Parathyroid adenoma (tissue), 2 donors: ENCODE measurements around the gene TTLL4.

Experiments
- H2AFZ ChIP-seq: fragments of 300-600 bp; sonication (generic); one replicate; pipeline ENCODE4 v1.7.0; 2017; ENCODE audit warnings: antibody characterized with exemption, mild to moderate bottlenecking
- H3K27ac ChIP-seq: fragments of 300-600 bp; sonication (generic); one replicate; pipeline ENCODE4 v1.7.0; 2017
- H3K27me3 ChIP-seq: fragments of 300-600 bp; sonication (generic); one replicate; pipeline ENCODE4 v1.7.0; 2017; ENCODE audit warnings: low read length; ENCODE audit not compliant: control insufficient read depth, insufficient read depth
- H3K36me3 ChIP-seq: fragments of 300-600 bp; sonication (generic); one replicate; pipeline ENCODE4 v1.7.0; 2017; ENCODE audit warnings: low read length; ENCODE audit not compliant: control insufficient read depth, insufficient read depth
- H3K4me1 ChIP-seq: fragments of 300-600 bp; sonication (generic); one replicate; pipeline ENCODE4 v1.7.0; 2017; ENCODE audit warnings: control low read depth
- H3K4me2 ChIP-seq: fragments of 300-600 bp; sonication (generic); one replicate; pipeline ENCODE4 v1.7.0; 2017; ENCODE audit warnings: low read length
- H3K4me3 ChIP-seq: fragments of 300-600 bp; sonication (generic); one replicate; pipeline ENCODE4 v1.7.0; 2017; ENCODE audit warnings: low read depth, low read length
- H3K79me2 ChIP-seq: fragments of 300-600 bp; sonication (generic); one replicate; pipeline ENCODE4 v1.7.0; 2017; ENCODE audit warnings: control low read depth
- H3K9ac ChIP-seq: fragments of 300-600 bp; sonication (generic); one replicate; pipeline ENCODE4 v1.7.0; 2017; ENCODE audit warnings: mild to moderate bottlenecking
- H3K9me3 ChIP-seq: fragments of 300-600 bp; sonication (generic); one replicate; pipeline ENCODE4 v1.7.0; 2017; ENCODE audit warnings: low read length; ENCODE audit not compliant: control insufficient read depth
- TF ChIP-seq, protein P1 (sequence below): fragments of 300-600 bp; sonication (generic); IDR thresholded peaks from one replicate; pipeline ENCODE4 v1.7.0; 2017; ENCODE audit warnings: antibody characterized with exemption, mild to moderate bottlenecking
- donor health status: primary hyperparathyroidism.

The TTLL4 gene

DNA sequence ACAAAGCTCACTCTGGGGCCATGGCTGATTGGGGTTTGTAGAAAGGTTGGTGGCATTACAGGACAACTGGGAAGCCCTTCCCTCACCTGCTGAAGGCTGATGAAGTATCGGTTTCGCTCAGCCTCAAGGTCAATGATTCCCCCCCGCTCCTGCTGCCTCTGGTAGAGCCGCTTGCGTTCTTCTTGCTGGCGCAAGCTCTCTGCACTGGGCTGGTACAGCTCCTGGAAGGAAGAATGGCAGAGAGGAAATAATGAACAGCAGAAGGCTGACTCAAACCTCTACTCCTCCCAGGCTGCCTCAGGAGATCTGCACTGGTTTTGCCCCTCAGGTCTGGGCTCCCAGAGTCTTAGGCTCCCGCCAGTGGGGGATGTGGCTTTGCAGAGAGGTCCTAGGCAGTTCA, 46.0 kb upstream of the TTLL4 start:
- H3K27ac ChIP-seq, result no peak overlapping the region
- no peak overlapping the region for H3K4me2 ChIP-seq
- H3K9ac ChIP-seq, result no peak overlapping the region
- no peak overlapping the region for H3K4me3 ChIP-seq
- no peaks in the 10 kb centered on the region for H3K9me3 ChIP-seq
- TF ChIP-seq, protein P1, sequence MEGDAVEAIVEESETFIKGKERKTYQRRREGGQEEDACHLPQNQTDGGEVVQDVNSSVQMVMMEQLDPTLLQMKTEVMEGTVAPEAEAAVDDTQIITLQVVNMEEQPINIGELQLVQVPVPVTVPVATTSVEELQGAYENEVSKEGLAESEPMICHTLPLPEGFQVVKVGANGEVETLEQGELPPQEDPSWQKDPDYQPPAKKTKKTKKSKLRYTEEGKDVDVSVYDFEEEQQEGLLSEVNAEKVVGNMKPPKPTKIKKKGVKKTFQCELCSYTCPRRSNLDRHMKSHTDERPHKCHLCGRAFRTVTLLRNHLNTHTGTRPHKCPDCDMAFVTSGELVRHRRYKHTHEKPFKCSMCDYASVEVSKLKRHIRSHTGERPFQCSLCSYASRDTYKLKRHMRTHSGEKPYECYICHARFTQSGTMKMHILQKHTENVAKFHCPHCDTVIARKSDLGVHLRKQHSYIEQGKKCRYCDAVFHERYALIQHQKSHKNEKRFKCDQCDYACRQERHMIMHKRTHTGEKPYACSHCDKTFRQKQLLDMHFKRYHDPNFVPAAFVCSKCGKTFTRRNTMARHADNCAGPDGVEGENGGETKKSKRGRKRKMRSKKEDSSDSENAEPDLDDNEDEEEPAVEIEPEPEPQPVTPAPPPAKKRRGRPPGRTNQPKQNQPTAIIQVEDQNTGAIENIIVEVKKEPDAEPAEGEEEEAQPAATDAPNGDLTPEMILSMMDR, result no peak
- H3K36me3 ChIP-seq, result no peaks in the 10 kb centered on the region
- H3K4me1 ChIP-seq, result no peaks in the 10 kb centered on the region
- H3K79me2 ChIP-seq, result no peaks in the 10 kb centered on the region
- H2AFZ ChIP-seq, result no peak overlapping the region
- no peaks in the 10 kb centered on the region for H3K27me3 ChIP-seq

DNA sequence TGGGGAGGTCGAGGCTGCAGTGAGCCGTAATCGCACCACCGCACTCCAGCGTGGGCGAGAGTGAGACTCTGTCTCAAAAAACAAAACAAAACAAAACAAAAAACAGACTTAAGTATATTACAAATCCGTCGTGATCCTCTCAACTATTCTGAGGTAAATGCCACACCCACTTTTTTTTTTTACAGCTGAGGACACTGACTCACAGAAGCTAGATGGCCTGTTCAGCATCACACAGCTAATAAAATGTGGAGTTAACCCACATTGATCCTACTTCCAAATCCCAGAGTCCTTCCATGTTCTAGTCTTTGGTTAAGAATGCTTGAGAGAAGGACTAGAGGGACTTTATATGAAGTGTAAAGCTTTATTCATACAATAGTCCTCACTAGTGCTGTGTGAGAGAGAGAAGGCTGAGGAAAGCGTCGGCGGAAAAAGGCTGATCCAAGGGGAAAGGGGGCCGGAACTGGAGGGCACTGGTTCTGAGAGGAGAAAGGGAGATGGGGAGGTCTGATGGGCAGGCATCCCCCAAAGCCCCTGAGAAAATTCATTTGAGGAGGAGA, 39.5 kb upstream of the TTLL4 start:
- no peaks in the 10 kb centered on the region for H3K36me3 ChIP-seq
- peaks cover 7% of the 10 kb centered on the region for H3K79me2 ChIP-seq
- H3K4me3 ChIP-seq, result peak overlapping the region; percentile 86
- H3K9ac ChIP-seq, result peak overlapping the region; percentile 13
- no peaks in the 10 kb centered on the region for H3K27me3 ChIP-seq
- H3K9me3 ChIP-seq, result no peaks in the 10 kb centered on the region
- H3K4me1 ChIP-seq, result peaks cover 2% of the 10 kb centered on the region
- peak overlapping the region; percentile 93 for H3K4me2 ChIP-seq
- peak overlapping the region; percentile 86 for H3K27ac ChIP-seq
- TF ChIP-seq, protein P1, result no peak
- peak overlapping the region; percentile 95 for H2AFZ ChIP-seq

DNA sequence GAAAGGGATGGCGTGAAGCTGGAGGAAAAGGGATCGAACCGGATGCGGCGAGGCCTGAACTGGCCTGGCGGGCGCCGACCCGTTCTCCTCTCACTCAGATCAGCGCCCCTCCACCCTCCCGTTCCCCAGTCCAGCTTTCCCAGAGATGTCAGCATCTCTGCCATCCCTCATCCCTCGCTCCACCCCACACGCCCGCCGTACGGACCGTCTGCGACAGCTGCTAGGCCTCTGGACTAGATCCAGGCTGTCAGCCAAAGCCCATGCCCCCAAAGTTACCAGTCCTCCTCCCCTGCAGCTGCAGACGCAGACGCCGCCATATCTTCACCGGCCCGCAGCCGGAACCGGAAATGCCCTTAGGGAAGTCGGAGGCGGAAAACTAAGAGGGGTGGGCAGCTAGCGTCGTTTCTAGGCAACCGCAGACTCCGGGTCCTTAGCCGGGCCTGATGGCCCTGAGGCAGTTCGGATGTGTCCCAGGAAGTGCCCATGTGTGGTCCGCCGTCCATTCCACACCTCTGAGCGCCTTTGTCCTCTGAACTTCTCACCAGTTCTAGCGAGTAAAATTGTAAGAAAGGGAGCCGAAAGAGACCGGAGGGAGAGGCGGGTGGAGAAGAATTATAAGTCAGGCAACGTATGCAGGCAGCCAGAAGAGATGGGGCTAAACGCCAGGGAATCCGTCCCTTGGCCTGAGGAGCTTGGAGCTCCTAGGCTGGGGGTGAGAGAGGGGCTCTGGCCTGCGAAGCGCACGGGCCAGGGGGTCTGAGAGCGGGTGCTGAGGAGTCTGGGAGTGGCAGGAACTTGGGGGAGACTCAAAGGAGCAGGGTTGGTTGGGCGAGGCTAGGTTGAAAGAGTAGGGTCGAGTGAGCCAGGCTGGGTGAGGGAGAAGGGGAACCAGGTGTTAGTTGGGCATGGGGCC, 38.7 kb upstream of the TTLL4 start, which contains the start of the genes RNF25 and STK36:
Gene RNF25 (minus strand): TSS at position 349 of the 913 bp plus-strand sequence. CDS start 32 bp downstream, at position 317.
Gene STK36 (plus strand): TSS at position 433 of the 913 bp plus-strand sequence. CDS start 744 bp downstream, outside the sequence.
- Histone ChIP-seq H3K4me3 (peak within 1 kb of the TSS; percentile 86), H3K36me3 (no peaks in the 10 kb centered on the region), H3K27ac (peak within 1 kb of the TSS; percentile 86), H2AFZ (peak within 1 kb of the TSS; percentile 95), H3K27me3 (no peaks in the 10 kb centered on the region), H3K9ac (peak within 1 kb of the TSS; percentile 13), H3K9me3 (no peaks in the 10 kb centered on the region), H3K4me2 (peak within 1 kb of the TSS; percentile 93), H3K79me2 (peaks cover 7% of the 10 kb centered on the region), H3K4me1 (peaks cover 2% of the 10 kb centered on the region)
- TF ChIP-seq, protein P1, result no peak

DNA sequence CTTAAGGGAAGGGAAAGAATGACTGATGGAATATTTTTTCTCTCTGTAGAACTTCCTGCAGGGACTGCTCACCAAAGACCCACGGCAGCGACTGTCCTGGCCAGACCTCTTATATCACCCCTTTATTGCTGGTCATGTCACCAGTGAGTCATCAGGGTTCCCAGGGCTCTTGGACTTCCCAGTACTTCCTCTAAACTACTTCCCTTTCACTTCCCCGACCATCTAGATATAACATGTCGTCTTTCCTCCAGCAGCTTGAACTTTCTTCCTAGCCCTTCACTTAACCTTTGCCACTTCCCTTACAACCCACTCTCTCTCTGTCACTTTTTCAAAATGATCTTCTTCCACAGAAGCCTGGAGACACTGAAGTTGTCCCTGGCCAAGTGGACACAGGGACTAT, 31.5 kb upstream of the TTLL4 start:
- Histone ChIP-seq H2AFZ (no peak overlapping the region), H3K79me2 (no peaks in the 10 kb centered on the region), H3K27me3 (no peaks in the 10 kb centered on the region), H3K9ac (no peak overlapping the region), H3K27ac (no peak overlapping the region), H3K9me3 (no peaks in the 10 kb centered on the region), H3K4me1 (no peaks in the 10 kb centered on the region), H3K4me2 (no peak overlapping the region), H3K4me3 (no peak overlapping the region), H3K36me3 (no peaks in the 10 kb centered on the region)
- TF ChIP-seq, protein P1, result no peak
